SK-N-MC (cell line): ENCODE results near the gene TNFRSF6B.

Experiments
- DNase-seq: peaks from one replicate; pipeline ENCODE4 v3.0.0-alpha.2; 2011; ENCODE audit warnings: low read depth, low spot score
- H3K27ac ChIP-seq: fragments of 200-600 bp; sonication (generic); 2 replicates; pipeline ENCODE4 v1.5.1; 2016; ENCODE audit warnings: mixed run types
- H3K36me3 ChIP-seq: fragments of 200-600 bp; sonication (generic); 2 replicates; pipeline ENCODE4 v1.6.1; 2017; ENCODE audit warnings: antibody characterized with exemption, low read length, mixed read lengths; ENCODE audit not compliant: insufficient read depth
- H3K4me3 ChIP-seq: fragments of 200-600 bp; sonication (generic); 2 replicates; pipeline ENCODE4 v1.5.1; 2016
- H3K9ac ChIP-seq: fragments of 200-600 bp; sonication (generic); 2 replicates; pipeline ENCODE4 v1.8.0; 2017; ENCODE audit warnings: mixed run types, mixed read lengths; ENCODE audit not compliant: insufficient read length
- H3K9me3 ChIP-seq: fragments of 200-600 bp; sonication (generic); 2 replicates; pipeline ENCODE4 v1.6.1; 2017; ENCODE audit warnings: low read depth, mild to moderate bottlenecking, antibody characterized with exemption, low read length, moderate library complexity, mixed read lengths
- EZH2 ChIP-seq: fragments of 200-600 bp; sonication (generic); IDR thresholded peaks from one replicate; pipeline ENCODE4 v1.6.1; 2017; ENCODE audit warnings: antibody characterized with exemption
- FOXP2 ChIP-seq: optimal IDR thresholded peaks from 2 replicates; pipeline ENCODE3; 2011; ENCODE audit warnings: mild to moderate bottlenecking, moderate library complexity; ENCODE audit not compliant: insufficient read depth; ENCODE audit errors: extremely low read length, control extremely low read depth
- POLR2AphosphoS5 ChIP-seq: IDR thresholded peaks from 2 replicates; pipeline ENCODE4 v1.6.1; 2012; ENCODE audit warnings: mild to moderate bottlenecking, low read depth, low read length, borderline replicate concordance

Gene TNFRSF6B

DNA sequence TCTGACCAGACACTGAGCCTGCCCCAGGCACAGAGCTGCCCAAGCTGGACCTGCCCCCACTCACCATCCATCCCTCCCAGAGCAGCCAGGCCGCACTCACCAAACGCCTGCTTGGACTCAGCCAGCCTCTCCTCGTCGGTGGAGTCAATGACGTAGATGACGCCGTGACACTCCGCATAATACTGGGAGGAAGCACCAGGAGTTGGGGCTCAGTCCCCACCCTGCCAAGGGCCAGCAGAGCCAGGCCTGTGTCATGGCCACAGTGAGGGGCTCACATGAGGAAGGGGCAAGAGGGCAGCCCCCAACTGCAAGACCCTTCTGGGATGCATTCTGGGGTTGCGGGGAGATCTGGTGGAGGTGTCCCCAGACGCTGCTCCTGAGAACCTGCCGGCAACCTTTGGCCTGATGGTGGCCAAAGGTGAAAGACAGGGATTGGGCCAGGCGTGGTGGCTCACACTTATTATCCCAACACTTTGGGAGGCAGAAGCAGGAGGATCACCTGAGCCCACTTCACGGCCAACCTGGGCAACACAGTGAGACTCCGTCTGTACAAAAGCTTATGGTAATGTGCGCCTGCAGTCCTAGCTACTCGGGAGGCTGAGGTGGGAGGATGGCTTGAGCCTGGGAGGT is 5.7 kb downstream of the TNFRSF6B start:
- Histone ChIP-seq H3K27ac (no peak overlapping the region), H3K9me3 (no peaks in the 10 kb centered on the region), H3K36me3 (peaks cover 10% of the 10 kb centered on the region; the same call in 1 of the 2 replicates), H3K4me3 (no peak overlapping the region), H3K9ac (no peak overlapping the region)
- peak; percentile 21 for TF ChIP-seq POLR2AphosphoS5
- TF ChIP-seq FOXP2: no peak
- no peak for TF ChIP-seq EZH2
- DNase-seq: no peak

DNA sequence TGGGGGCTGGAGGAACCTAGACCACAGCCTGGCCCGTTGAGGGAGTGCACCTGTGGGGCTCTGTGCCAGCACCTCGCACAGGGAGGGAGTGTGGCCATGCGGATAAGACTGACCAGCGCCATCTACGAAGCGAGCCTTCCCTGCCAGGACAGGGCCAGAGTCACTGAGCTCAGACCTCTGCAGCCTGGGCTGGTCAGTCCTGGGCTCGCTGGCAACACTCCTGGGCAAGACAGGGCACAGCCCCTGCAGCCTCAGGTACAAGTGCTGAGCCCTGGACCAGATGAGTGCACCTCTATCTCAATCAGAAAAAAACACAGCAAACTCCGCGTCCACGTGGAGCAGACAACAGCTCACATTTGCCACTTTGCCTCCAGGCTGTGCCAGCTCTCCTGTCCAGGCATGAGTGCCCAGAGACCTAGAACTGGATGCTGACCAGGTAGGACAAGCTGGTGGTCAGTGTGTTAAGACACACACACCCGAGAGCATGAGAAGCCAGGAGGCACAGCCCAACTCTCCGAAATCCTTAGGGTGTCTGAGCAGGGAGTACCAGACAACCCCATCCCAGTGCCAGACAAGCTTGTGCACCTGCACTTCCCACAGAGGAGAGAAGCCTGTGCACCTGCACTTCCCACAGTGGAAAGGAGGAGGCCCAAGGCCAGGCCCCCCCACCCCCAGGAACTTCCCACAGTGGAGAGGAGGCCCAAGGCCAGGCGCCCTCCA is 6.5 kb downstream of the TNFRSF6B start:
- Histone ChIP-seq H3K4me3 (no peak overlapping the region), H3K9me3 (no peaks in the 10 kb centered on the region), H3K27ac (no peak overlapping the region), H3K36me3 (peaks cover 10% of the 10 kb centered on the region; the same call in 1 of the 2 replicates), H3K9ac (no peak overlapping the region)
- no peak for DNase-seq
- peak; percentile 11 for TF ChIP-seq POLR2AphosphoS5
- no peak for TF ChIP-seq FOXP2

DNA sequence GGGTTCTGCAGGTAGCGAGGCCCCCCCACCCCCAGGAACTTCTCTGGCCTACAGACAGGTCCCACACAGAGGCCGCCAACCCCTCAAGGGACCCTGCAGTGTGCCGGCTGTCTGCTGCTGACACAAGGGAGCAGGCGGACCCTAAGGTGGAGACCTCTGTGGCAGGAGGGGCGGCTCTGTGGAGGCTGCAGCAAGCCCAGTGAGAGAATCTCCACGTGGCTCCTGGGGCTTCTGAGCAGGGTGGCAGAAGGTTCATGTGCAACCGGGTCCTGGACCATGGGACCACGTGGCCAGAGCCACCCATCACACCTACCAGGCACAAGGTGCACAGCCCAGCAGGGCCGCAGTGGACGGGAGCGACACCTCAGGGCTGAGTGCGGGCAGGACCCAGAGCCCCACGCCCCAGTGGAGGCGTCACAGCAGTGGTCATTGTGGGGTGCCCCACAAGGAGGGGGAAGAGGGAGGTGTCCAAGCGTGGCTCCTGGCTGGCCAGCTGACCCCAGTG is 7.1 kb downstream of the TNFRSF6B start:
- Histone ChIP-seq H3K4me3 (no peak overlapping the region), H3K36me3 (peaks cover 10% of the 10 kb centered on the region; the same call in 1 of the 2 replicates), H3K27ac (no peak overlapping the region), H3K9ac (no peak overlapping the region), H3K9me3 (no peaks in the 10 kb centered on the region)
- no peak for DNase-seq
- no peak for TF ChIP-seq FOXP2
- peak; percentile 11 for TF ChIP-seq POLR2AphosphoS5
- TF ChIP-seq EZH2: no peak

DNA sequence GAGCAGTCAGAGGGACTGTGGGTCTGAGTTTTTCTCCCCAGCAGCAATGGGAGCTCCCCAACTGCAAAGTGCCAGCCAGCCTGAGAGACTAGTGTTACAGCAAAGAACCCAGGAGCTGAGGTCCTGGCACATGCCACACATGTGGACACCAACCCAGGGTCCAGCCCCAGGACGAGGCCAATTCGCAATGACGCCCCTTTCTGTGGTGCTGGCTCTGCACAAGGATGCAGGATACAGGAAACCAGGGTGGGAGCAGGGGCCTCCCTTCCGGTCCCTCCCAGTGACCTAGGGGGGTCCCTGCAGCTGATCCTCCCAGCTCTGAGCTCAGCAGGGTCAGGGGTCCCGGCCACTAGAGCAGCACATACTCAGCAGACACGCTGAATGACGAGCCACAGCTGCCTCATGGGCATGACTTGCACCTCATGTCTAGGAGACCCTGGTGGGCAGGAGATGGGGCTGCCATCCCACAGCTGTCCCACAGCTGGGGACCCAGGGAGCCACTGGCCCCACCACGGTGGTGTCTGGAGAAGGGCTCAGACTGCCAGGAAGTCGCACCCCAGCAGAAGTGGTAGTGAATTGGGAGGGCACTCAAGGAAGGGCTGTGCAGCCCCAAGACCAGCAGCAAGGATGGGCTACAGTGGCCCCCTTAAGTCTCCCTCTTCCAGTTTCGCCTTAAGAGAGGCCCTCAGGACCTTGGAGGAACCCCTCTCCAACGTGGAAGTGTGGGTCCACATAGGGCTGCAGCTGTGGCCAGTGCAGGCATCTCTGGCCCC is 7.7 kb downstream of the TNFRSF6B start:
- H3K36me3 ChIP-seq: peaks cover 10% of the 10 kb centered on the region; the same call in 1 of the 2 replicates
- TF ChIP-seq FOXP2 (no peak), EZH2 (no peak), POLR2AphosphoS5 (no peak)

DNA sequence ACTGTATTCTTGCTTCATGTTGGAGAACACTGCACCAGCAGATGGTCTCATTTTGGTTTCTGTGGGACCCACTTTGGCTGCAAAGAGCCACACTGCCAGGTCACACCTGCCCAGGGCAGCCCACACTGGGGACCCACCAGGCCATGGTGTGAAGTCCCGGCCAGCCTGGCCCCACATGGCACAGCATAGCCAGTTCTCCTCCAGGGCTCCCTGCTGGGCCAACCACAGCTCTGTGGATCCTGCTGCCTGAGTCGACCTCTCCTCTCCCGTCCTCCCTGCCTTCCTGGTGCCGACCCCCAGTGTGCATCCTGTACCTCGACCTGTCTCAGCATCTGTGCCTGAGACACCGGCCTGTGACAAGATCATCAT is 8.3 kb downstream of the TNFRSF6B start:
- no peak overlapping the region for H3K27ac ChIP-seq
- H3K9me3 ChIP-seq: no peaks in the 10 kb centered on the region
- H3K36me3 ChIP-seq: peaks cover 10% of the 10 kb centered on the region; the same call in 1 of the 2 replicates
- no peak for DNase-seq
- no peak overlapping the region for H3K4me3 ChIP-seq
- H3K9ac ChIP-seq: no peak overlapping the region
- no peak for TF ChIP-seq EZH2
- no peak for TF ChIP-seq FOXP2
- no peak for TF ChIP-seq POLR2AphosphoS5

More for the DNA sequence above, 7.7 kb downstream of the TNFRSF6B start:
- Histone ChIP-seq H3K4me3 (no peak overlapping the region), H3K9me3 (no peaks in the 10 kb centered on the region), H3K9ac (no peak overlapping the region), H3K27ac (no peak overlapping the region)
- DNase-seq: no peak

DNA sequence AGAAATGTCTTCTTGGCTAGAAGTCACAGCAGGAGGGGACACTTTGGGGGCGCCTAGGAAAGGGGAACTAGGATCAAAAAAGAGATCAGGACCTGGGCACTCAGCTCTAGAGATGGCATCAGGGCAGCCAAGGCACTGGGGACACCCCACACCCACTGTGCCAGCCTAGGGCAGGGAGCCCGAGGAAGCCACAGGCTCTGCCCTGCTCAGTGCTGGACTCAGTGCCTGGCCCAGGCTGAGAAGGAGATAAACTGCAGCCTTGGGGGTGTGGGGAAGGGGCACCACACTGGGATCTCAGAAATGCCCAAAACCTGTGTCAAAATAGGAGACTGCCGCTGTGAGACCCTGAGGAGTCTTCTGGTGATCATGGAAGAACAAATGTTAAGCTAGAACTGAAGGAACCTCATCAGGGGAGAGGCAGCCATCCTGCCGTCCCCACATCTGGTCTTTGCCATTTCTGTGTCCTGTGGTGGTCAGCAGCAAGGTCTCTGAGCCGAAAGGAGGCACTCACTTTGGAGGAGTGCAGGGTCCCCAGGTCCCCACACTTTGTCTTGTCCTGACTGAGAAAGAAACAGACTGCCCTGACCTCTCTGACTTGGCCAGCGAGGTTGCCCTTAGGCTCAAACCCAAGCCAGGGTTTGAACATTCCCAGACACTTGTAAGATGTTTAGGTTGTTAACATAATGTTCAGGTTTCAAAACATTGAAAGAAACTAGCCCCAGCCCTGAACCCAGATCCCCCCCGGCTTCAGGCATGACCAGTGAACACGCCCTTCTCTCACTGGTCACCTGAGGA is 9.0 kb downstream of the TNFRSF6B start:
- Histone ChIP-seq H3K27ac (no peak overlapping the region), H3K4me3 (no peak overlapping the region), H3K9ac (no peak overlapping the region), H3K36me3 (peaks cover 12% of the 10 kb centered on the region), H3K9me3 (no peaks in the 10 kb centered on the region)
- TF ChIP-seq FOXP2: no peak
- TF ChIP-seq EZH2: no peak
- no peak for TF ChIP-seq POLR2AphosphoS5
- no peak for DNase-seq

DNA sequence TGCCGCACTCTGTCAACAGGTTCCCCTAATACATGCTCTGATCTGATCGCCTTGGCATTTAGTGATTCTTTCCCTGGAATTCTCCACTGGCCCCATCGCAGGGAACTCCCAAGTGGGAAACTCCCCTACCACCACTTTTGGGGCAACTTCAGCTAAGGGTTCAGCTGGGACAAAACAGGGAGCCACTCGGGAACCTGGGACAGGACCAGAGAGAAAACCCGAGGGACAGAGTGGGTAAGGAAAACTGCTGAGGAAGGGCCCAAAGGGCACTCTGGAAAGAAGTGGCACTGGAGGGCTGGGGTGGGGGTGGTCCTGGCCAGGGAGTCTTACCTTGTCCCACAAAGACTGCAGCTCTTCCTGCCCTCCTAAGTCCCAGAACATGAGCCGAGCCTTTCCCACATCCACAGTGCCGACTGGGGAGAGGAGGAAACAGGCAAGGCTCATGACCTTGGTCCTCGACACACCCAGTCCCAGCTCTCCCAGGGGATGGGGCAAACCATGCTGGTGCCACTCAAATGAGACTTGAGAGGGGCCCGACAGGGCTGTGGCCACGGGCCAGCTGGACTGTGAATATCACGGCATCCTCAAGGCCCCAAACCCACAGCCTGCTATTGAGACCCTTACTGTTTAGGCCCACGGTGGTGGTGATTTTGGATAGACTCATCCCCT is 9.7 kb downstream of the TNFRSF6B start:
- TF ChIP-seq FOXP2 (no peak), EZH2 (no peak), POLR2AphosphoS5 (no peak)
- Histone ChIP-seq H3K9me3 (no peaks in the 10 kb centered on the region), H3K36me3 (peaks cover 19% of the 10 kb centered on the region), H3K27ac (no peak overlapping the region), H3K9ac (peak overlapping the region; percentile 82), H3K4me3 (peak overlapping the region; percentile 96; the same call in 1 of the 2 replicates)
- no peak for DNase-seq

DNA sequence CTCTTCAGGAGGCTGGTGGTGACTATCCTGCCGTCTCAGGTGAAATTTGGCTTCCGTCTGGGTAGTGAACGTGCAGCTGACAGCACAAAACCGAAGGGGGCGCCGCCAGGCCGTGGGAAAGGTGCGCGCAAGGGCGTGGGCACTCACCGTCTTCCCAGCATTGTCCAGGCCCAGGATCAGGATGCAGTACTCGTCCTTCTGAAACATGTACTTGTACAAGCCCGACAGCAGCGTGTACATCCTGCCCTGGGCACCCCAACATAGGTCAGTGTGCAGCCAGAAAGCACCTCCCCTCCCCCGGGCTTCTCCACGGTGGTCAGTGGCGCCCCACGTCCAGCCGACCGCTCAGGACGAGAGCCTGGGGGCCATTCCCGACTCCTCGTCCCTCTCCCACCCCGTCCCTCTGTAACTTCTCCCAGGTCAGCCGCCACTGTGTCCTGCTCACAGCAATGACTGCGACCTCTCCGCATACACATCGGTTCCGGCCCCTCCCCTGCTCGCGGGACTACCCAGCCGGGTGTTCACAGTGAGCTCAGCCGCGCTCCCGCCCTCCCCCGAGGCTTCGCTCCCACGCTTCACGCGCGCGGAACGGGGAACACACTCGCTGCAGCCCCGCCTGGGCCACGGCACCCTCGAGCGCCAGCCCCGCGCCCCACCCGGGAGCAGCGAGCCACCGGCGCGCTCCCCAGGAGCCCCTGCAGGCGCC is 10.6 kb downstream of the TNFRSF6B start:
- H3K4me3 ChIP-seq: peak overlapping the region; percentile 96
- TF ChIP-seq POLR2AphosphoS5 (no peak), FOXP2 (no peak)
- H3K9me3 ChIP-seq: peaks cover 3% of the 10 kb centered on the region; the same call in 1 of the 2 replicates
- H3K36me3 ChIP-seq: peaks cover 27% of the 10 kb centered on the region
- H3K27ac ChIP-seq: no peak overlapping the region
- H3K9ac ChIP-seq: peak overlapping the region; percentile 82
- no peak for DNase-seq
